Measurements from ENCODE around the gene AP1AR. TPM values are rescaled to one million over a fixed set of nuclear protein-coding genes. Genes with fewer than 3 reads are reported as not detected.

Gene AP1AR
- total and polyA plus RNA-seq, 3 donors from 2014 or later: 22.6 to 29.4 (median 24.6) TPM

- Histone ChIP-seq H3K36me3 (ENCODE audit: low read depth, missing control alignments) (no peaks in the 10 kb centered on the region), H3K4me1 (peaks cover 12% of the 10 kb centered on the region), H3K4me3 (no peak overlapping the region), H3K27ac (no peak overlapping the region), H3K27me3 (no peaks in the 10 kb centered on the region), H3K9me3 (no peaks in the 10 kb centered on the region)
- 60 to 70% methylated on average over 3 of the region's 3 CpGs for WGBS, 2 donors
- TF ChIP-seq POLR2A (IDR thresholded peaks at IDR 0.05) (no peak), CTCF (IDR thresholded peaks at IDR 0.05) (peak; percentile 38 to 63 (median 55))
- intact Hi-C loops (cut with DNase I; ENCODE audit: low total_unique reads): loop anchor here (5.0 kb wide), 1 partner anchor 133 kb away; no protein-coding TSS in a partner anchor
- DNase-seq: peak; percentile 83
Measured at GRCh38 chr4:112234952-112235609, 3.5 kb downstream of the AP1AR start.

GRCh38 chr4:112236040-112236439, 4.5 kb downstream of the AP1AR start:
- no peak overlapping the region for H3K27ac ChIP-seq
- H3K4me1 ChIP-seq: peaks cover 8% of the 10 kb centered on the region
- TF ChIP-seq CTCF (IDR thresholded peaks at IDR 0.05): no peak
- no peak for TF ChIP-seq POLR2A (IDR thresholded peaks at IDR 0.05)
- DNase-seq: no peak
- no peaks in the 10 kb centered on the region for H3K9me3 ChIP-seq
- 80 to 89% methylated on average over 2 of the region's 2 CpGs for WGBS, 2 donors
- H3K4me3 ChIP-seq: no peak overlapping the region
- H3K36me3 ChIP-seq (ENCODE audit: low read depth, missing control alignments): no peaks in the 10 kb centered on the region
- intact Hi-C loops (cut with DNase I; ENCODE audit: low total_unique reads): no loop called here
- H3K27me3 ChIP-seq: no peaks in the 10 kb centered on the region

GRCh38 chr4:112238833-112239232, 7.2 kb downstream of the AP1AR start:
- intact Hi-C loops (cut with DNase I; ENCODE audit: low total_unique reads): no loop called here
- Histone ChIP-seq H3K27me3 (no peaks in the 10 kb centered on the region), H3K9me3 (no peaks in the 10 kb centered on the region), H3K4me3 (no peak overlapping the region), H3K27ac (no peak overlapping the region), H3K36me3 (ENCODE audit: low read depth, missing control alignments) (no peaks in the 10 kb centered on the region), H3K4me1 (no peaks in the 10 kb centered on the region)
- 92 to 93% methylated on average over 2 of the region's 2 CpGs for WGBS, 2 donors
- TF ChIP-seq POLR2A (IDR thresholded peaks at IDR 0.05): no peak
- TF ChIP-seq CTCF (IDR thresholded peaks at IDR 0.05): no peak
- no peak for DNase-seq

DNA sequence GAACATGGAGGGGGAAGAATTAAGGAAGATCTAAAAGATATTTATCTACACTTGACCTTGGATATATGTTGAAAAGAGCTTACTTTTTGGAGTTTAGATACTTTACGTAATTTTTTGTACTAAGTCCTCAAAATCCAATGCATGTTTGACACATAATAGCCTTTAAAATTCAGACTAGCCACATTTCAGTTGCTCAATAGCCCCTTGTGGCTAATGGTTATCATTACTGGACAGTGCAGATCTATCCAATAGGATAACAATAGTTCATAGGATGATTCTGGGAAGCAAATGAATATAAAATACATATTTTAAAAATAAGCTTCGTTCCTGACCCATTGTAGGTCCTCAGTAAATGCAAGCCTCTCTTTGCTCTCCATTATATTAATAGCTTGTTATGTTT, 13.8 kb downstream of the AP1AR start:
- no peak overlapping the region for H3K27ac ChIP-seq
- TF ChIP-seq CTCF (IDR thresholded peaks at IDR 0.05): no peak
- TF ChIP-seq POLR2A (IDR thresholded peaks at IDR 0.05): no peak
- no peaks in the 10 kb centered on the region for H3K4me1 ChIP-seq
- no peaks in the 10 kb centered on the region for H3K27me3 ChIP-seq
- no peaks in the 10 kb centered on the region for H3K9me3 ChIP-seq
- 77 to 87% methylated on average over 2 of the region's 2 CpGs for WGBS, 2 donors
- no peaks in the 10 kb centered on the region for H3K36me3 ChIP-seq (ENCODE audit: low read depth, missing control alignments)
- intact Hi-C loops (cut with DNase I; ENCODE audit: low total_unique reads): no loop called here
- no peak overlapping the region for H3K4me3 ChIP-seq
- DNase-seq: no peak

GRCh38 chr4:112247021-112247420, 15.4 kb downstream of the AP1AR start:
- WGBS, 2 donors: 86% methylated on average over 3 of the region's 3 CpGs
- DNase-seq: no peak
- no peaks in the 10 kb centered on the region for H3K27me3 ChIP-seq
- H3K27ac ChIP-seq: no peak overlapping the region
- no peaks in the 10 kb centered on the region for H3K4me1 ChIP-seq
- no peaks in the 10 kb centered on the region for H3K9me3 ChIP-seq
- H3K4me3 ChIP-seq: no peak overlapping the region
- intact Hi-C loops (cut with DNase I; ENCODE audit: low total_unique reads): no loop called here
- TF ChIP-seq CTCF (IDR thresholded peaks at IDR 0.05) (no peak), POLR2A (IDR thresholded peaks at IDR 0.05) (no peak)
- H3K36me3 ChIP-seq (ENCODE audit: low read depth, missing control alignments): no peaks in the 10 kb centered on the region
